Uterus (tissue), 4 donors: ENCODE measurements around the gene RPP38. TPM values are rescaled to one million over a fixed set of nuclear protein-coding genes. Genes with fewer than 3 reads are reported as not detected.

Source experiments
- DNase-seq, 2 donors: peaks; one replicate each; pipeline ENCODE4 v3.0.0-alpha.2; 2019 to 2020
- H3K27ac ChIP-seq, 2 donors: fragments of 200-600 bp; sonication (generic); 1 replicate in 1 of 2; 2 replicates in 1 of 2; pipeline ENCODE4 v1.5.1; 2016 to 2018
- H3K27me3 ChIP-seq, 2 donors: fragments of 200-600 bp; sonication (generic); one replicate each; pipeline ENCODE4 v1.5.1; 2018 to 2019; ENCODE audit warnings: control low read depth in 1 of 2
- H3K36me3 ChIP-seq, 2 donors: fragments of 200-600 bp; sonication (generic); one replicate each; pipeline ENCODE4 v1.5.1; 2019; ENCODE audit warnings: control low read depth in 1 of 2
- H3K4me1 ChIP-seq, 2 donors: fragments of 200-600 bp; sonication (generic); one replicate each; pipeline ENCODE4 v1.5.1; 2018 to 2019; ENCODE audit warnings: control low read depth in 1 of 2
- H3K4me3 ChIP-seq, 2 donors: fragments of 200-600 bp; sonication (generic); 1 replicate in 1 of 2; 2 replicates in 1 of 2; pipeline ENCODE4 v1.5.1; 2018 to 2019; ENCODE audit warnings: mild to moderate bottlenecking in 1 of 2
- H3K9me3 ChIP-seq, 2 donors: fragments of 200-600 bp; sonication (generic); one replicate each; pipeline ENCODE4 v1.5.1; 2019; ENCODE audit warnings: control low read depth in 1 of 2
- CTCF ChIP-seq, 4 experiments: fragments of 200-600 bp in 2 of 4; fragments of 450-650 bp in 2 of 4; sonication (generic) in 2 of 4; IDR thresholded peaks; one replicate each; pipeline ENCODE4 v1.5.1; 2016 to 2019; ENCODE audit warnings: antibody characterized with exemption in 4 of 4, mild to moderate bottlenecking in 2 of 4, moderate library complexity in 1 of 4
- POLR2A ChIP-seq, 2 donors: fragments of 450-650 bp; IDR thresholded peaks; one replicate each; pipeline ENCODE4 v1.6.1; 2016; ENCODE audit warnings: antibody characterized with exemption in 2 of 2, mild to moderate bottlenecking in 1 of 2, moderate library complexity in 1 of 2
- intact Hi-C: fragments of 100-400 bp; cut with DNase I; formaldehyde crosslinking; loops from one replicate; pipeline ENCODE4 v1.15.1; 2023; ENCODE audit warnings: low total_unique reads
- total RNA-seq, 4 donors: library from RNA; depleted of rRNA in 3 of 4; stranded (reverse); fragments of >200 nt in 3 of 4; gene quantifications; one replicate each; pipeline versions ENCODE4 v1.1.0 to v1.2.4, GENCODE V29; 2014 to 2023
- donor health status: DM: yes; HTN: yes; CAD: no.

RPP38 gene
- total RNA-seq, 4 donors from 2014 or later, result 0.29 to 17.4 (median 9.2) TPM

- H3K27ac ChIP-seq, result no peak overlapping the region
- no peak for DNase-seq
- intact Hi-C loops, result no loop called here
- no peaks in the 10 kb centered on the region for H3K9me3 ChIP-seq
- H3K36me3 ChIP-seq, result no peaks in the 10 kb centered on the region
- H3K4me1 ChIP-seq, result no peaks in the 10 kb centered on the region
- H3K4me3 ChIP-seq, result no peak overlapping the region
- TF ChIP-seq POLR2A (IDR thresholded peaks at IDR 0.05) (no peak), CTCF (IDR thresholded peaks at IDR 0.05) (no peak)
- no peaks in the 10 kb centered on the region for H3K27me3 ChIP-seq
Measured at GRCh38 chr10:15124908-15125307, 27.8 kb downstream of the RPP38 start.

DNA sequence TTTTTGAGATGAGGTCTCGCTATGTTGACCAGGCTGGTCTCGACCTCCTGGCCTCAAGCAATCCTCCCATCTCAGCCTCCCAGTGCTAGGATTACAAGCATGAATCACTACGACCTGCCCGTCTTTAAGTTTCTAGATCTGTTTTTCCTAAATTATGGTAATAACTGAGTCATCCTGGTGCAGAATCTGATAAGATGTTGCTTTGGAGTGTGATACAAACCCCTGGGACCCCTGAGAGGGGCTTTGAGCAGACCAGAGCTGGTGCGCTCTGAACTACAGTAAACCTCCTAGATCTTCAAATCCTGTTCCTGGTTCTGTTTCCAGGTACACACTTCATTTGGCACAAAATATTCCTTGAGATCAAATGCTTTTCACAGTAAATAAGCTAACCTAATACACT, 34.2 kb downstream of the RPP38 start:
- no peaks in the 10 kb centered on the region for H3K36me3 ChIP-seq

GRCh38 chr10:15136129-15137035, 39.2 kb downstream of the RPP38 start:
- H3K27ac ChIP-seq, result no peak overlapping the region
- no peaks in the 10 kb centered on the region for H3K9me3 ChIP-seq
- DNase-seq, result no peak
- TF ChIP-seq POLR2A (IDR thresholded peaks at IDR 0.05) (no peak), CTCF (IDR thresholded peaks at IDR 0.05) (no peak)
- no peaks in the 10 kb centered on the region for H3K4me1 ChIP-seq
- intact Hi-C loops, result no loop called here
- H3K36me3 ChIP-seq, result no peaks in the 10 kb centered on the region
- H3K27me3 ChIP-seq, result no peaks in the 10 kb centered on the region
- H3K4me3 ChIP-seq, result no peak overlapping the region

More for the DNA sequence above, 34.2 kb downstream of the RPP38 start:
- H3K4me3 ChIP-seq, result no peak overlapping the region
- no peaks in the 10 kb centered on the region for H3K9me3 ChIP-seq
- H3K4me1 ChIP-seq, result no peaks in the 10 kb centered on the region
- no peak for TF ChIP-seq CTCF (IDR thresholded peaks at IDR 0.05)
- TF ChIP-seq POLR2A (IDR thresholded peaks at IDR 0.05), result no peak
- intact Hi-C loops, result no loop called here
- H3K27ac ChIP-seq, result no peak overlapping the region
- no peak for DNase-seq
- no peaks in the 10 kb centered on the region for H3K27me3 ChIP-seq

DNA sequence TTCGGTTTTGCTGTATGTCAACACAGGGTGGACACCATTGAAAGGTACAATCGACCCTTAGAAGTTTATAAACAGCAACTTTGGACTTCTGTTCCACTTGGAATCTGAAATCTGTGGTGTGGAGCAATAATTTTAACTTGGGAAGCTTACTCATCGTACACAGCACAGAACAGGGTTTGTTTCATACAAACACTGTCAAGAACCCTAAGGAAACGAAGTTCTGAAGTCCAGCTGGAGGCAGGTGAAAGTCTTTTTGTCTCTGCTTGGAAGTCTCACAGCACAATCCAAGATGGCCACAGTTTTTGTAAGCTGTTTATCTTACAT, 39.8 kb downstream of the RPP38 start:
- H3K36me3 ChIP-seq, result no peaks in the 10 kb centered on the region
- intact Hi-C loops, result no loop called here
- DNase-seq, result no peak
- TF ChIP-seq CTCF (IDR thresholded peaks at IDR 0.05), result no peak
- no peak for TF ChIP-seq POLR2A (IDR thresholded peaks at IDR 0.05)
- no peaks in the 10 kb centered on the region for H3K4me1 ChIP-seq
- no peaks in the 10 kb centered on the region for H3K9me3 ChIP-seq
- no peak overlapping the region for H3K4me3 ChIP-seq
- H3K27ac ChIP-seq, result no peak overlapping the region
- H3K27me3 ChIP-seq, result no peaks in the 10 kb centered on the region

- H3K27me3 ChIP-seq, result no peaks in the 10 kb centered on the region
- no peaks in the 10 kb centered on the region for H3K4me1 ChIP-seq
- H3K36me3 ChIP-seq, result no peaks in the 10 kb centered on the region
- no peak for DNase-seq
- TF ChIP-seq CTCF (IDR thresholded peaks at IDR 0.05) (no peak), POLR2A (IDR thresholded peaks at IDR 0.05) (no peak)
- no peaks in the 10 kb centered on the region for H3K9me3 ChIP-seq
- intact Hi-C loops, result no loop called here
- no peak overlapping the region for H3K4me3 ChIP-seq
- H3K27ac ChIP-seq, result no peak overlapping the region
Measured at GRCh38 chr10:15137636-15138035, 40.5 kb downstream of the RPP38 start.
